A673 (cell line): ENCODE data around the gene AATK. TPM values are rescaled to one million over a fixed set of nuclear protein-coding genes. Genes with fewer than 3 reads are reported as not detected.

Experiments used
- BruUV-seq: library from RNA; stranded (reverse); fragments of 400-500 nt; replicated peaks from 2 replicates; lab custom pipeline; 2021; lab: Mats Ljungman, UMichigan
- CTCF ChIA-PET: fragments of 300-600 bp; sonication (Branson Sonifier 250); formaldehyde crosslinking; loops from one replicate; lab custom pipeline; 2022; ENCODE audit warnings: antibody characterized with exemption; lab: Charles Lee
- POLR2A ChIA-PET: fragments of 300-600 bp; sonication (Branson Sonifier 250); formaldehyde crosslinking; loops from one replicate; lab custom pipeline; 2022; ENCODE audit warnings: antibody characterized with exemption; ENCODE audit not compliant: low non-redundant PET; lab: Charles Lee
- DNase-seq: peaks from one replicate; pipeline ENCODE4 v3.0.0-alpha.2; 2015; ENCODE audit warnings: low spot score
- H3K27ac ChIP-seq: fragments of 200-600 bp; sonication (generic); 2 replicates; pipeline ENCODE4 v1.5.1; 2016; ENCODE audit warnings: mixed run types, low read depth, mild to moderate bottlenecking, mixed read lengths, antibody characterized with exemption, low read length; ENCODE audit not compliant: poor library complexity, severe bottlenecking
- H3K27me3 ChIP-seq: fragments of 200-600 bp; sonication (generic); replicated peaks from 2 replicates; pipeline ENCODE4 v1.6.1; 2017; ENCODE audit warnings: mixed run types, low read depth, mild to moderate bottlenecking, mixed read lengths, antibody characterized with exemption, low read length; ENCODE audit not compliant: insufficient read depth, poor library complexity
- H3K36me3 ChIP-seq: fragments of 200-600 bp; sonication (generic); 2 replicates; pipeline ENCODE4 v1.6.1; 2016; ENCODE audit warnings: mixed run types, mild to moderate bottlenecking, mixed read lengths, antibody characterized with exemption, low read length; ENCODE audit not compliant: insufficient read depth, poor library complexity, severe bottlenecking
- H3K4me1 ChIP-seq: fragments of 200-600 bp; sonication (generic); 2 replicates; pipeline ENCODE4 v1.6.1; 2017; ENCODE audit warnings: mixed run types, mild to moderate bottlenecking, mixed read lengths, antibody characterized with exemption, low read length; ENCODE audit not compliant: insufficient read depth, poor library complexity, severe bottlenecking
- H3K4me3 ChIP-seq: fragments of 200-600 bp; sonication (generic); 2 replicates; pipeline ENCODE4 v1.5.1; 2016; ENCODE audit warnings: low read depth, mixed run types, mild to moderate bottlenecking, mixed read lengths, low read length; ENCODE audit not compliant: poor library complexity, severe bottlenecking
- H3K9me3 ChIP-seq: fragments of 200-600 bp; sonication (generic); 2 replicates; pipeline ENCODE4 v1.6.1; 2016; ENCODE audit warnings: mixed run types, low read depth, mild to moderate bottlenecking, mixed read lengths, antibody characterized with exemption, low read length; ENCODE audit not compliant: poor library complexity, severe bottlenecking
- EZH2 ChIP-seq: fragments of 200-600 bp; sonication (generic); IDR thresholded peaks from 2 replicates; pipeline ENCODE4 v1.6.1; 2017; ENCODE audit warnings: borderline replicate concordance, low read depth, mild to moderate bottlenecking, mixed read lengths, antibody characterized with exemption, low read length; ENCODE audit not compliant: poor library complexity, severe bottlenecking
- intact Hi-C: fragments of 100-400 bp; cut with micrococcal nuclease; formaldehyde crosslinking; loops from one replicate; pipeline ENCODE4 v1.10.0; 2022; ENCODE audit not compliant: unreplicated experiment
- total RNA-seq: library from RNA; stranded (reverse); gene quantifications from 2 replicates; pipeline ENCODE4 v1.2.3, GENCODE V29; 2021
- TF ChIP-seq, protein P1 (sequence below): fragments of 300-800, 200-600 bp; sonication (generic); conservative IDR thresholded peaks from 2 replicates; pipeline ENCODE4 v1.5.1; 2017; ENCODE audit warnings: low read depth, mild to moderate bottlenecking, antibody characterized with exemption, low read length, moderate library complexity, mixed read lengths

The AATK gene
- total RNA-seq, 1 experiment from 2014 or later = 0.90 TPM

DNA sequence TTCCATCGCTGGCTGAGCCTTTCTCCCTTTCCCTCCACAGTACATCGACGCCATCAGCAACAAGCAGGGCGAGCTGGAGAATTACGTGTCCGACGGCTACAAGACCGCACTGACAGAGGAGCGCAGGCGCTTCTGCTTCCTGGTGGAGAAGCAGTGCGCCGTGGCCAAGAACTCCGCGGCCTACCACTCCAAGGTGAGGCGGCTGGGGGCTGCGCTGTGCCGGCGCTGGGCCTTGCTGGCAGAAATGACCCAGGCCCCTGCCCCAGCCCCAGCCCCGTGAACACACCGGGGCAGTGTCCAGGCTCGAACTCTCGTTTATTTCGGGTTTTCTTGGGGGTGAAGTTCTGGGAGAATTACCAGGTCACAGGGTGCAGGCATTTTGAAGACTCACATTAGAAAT is 66.1 kb downstream of the AATK start:
- intact Hi-C loops = loop anchor here (2.0 to 5.0 kb wide), 3 partner anchors 63 to 109 kb away; partner anchors contain the start of genes BAIAP2 and CHMP6

DNA sequence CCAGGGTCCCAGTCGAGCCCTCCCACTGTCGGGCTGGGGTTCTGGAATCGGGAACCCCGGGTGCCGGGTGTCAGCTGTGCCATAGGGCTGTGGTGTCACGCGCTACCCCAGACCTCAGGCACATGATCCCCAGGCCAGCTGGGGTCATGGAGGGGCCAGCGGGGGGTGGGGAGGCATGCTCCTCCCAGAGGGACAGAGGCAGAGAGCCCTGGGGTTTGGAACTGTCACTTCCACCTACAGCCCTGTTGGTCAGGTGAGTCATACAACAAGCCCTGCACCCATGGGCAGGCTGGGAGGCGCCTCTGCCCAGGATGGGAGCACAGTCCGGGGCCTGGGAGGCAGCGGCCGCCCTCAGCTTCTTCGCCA is 68.1 kb downstream of the AATK start:
- Histone ChIP-seq H3K27ac (peak overlapping the region; percentile 85), H3K4me3 (no peak overlapping the region), H3K27me3 (no peaks in the 10 kb centered on the region), H3K9me3 (no peaks in the 10 kb centered on the region), H3K4me1 (peaks cover 46% of the 10 kb centered on the region), H3K36me3 (peaks cover 7% of the 10 kb centered on the region)
- ChIA-PET CTCF (interaction anchor here (0.6 to 2.2 kb wide), 11 partner anchors 10 to 673 kb away, joined by 3 to 17 read pairs (median 4); partner anchors contain the start of gene CEP131), POLR2A (no interaction called here)
- TF ChIP-seq, protein P1, sequence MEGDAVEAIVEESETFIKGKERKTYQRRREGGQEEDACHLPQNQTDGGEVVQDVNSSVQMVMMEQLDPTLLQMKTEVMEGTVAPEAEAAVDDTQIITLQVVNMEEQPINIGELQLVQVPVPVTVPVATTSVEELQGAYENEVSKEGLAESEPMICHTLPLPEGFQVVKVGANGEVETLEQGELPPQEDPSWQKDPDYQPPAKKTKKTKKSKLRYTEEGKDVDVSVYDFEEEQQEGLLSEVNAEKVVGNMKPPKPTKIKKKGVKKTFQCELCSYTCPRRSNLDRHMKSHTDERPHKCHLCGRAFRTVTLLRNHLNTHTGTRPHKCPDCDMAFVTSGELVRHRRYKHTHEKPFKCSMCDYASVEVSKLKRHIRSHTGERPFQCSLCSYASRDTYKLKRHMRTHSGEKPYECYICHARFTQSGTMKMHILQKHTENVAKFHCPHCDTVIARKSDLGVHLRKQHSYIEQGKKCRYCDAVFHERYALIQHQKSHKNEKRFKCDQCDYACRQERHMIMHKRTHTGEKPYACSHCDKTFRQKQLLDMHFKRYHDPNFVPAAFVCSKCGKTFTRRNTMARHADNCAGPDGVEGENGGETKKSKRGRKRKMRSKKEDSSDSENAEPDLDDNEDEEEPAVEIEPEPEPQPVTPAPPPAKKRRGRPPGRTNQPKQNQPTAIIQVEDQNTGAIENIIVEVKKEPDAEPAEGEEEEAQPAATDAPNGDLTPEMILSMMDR = no peak
- no peak for TF ChIP-seq EZH2
- no TSS peak for BruUV-seq
- intact Hi-C loops = loop anchor here (5.0 kb wide), 1 partner anchor 61 kb away; the partner anchor contains the start of gene BAIAP2
- no peak for DNase-seq

More for the DNA sequence above, 66.1 kb downstream of the AATK start:
- H3K4me3 ChIP-seq = no peak overlapping the region
- no peak for TF ChIP-seq EZH2
- TF ChIP-seq, protein P1 = no peak
- peaks cover 34% of the 10 kb centered on the region for H3K4me1 ChIP-seq
- H3K27ac ChIP-seq = no peak overlapping the region
- H3K27me3 ChIP-seq = no peaks in the 10 kb centered on the region
- BruUV-seq = no TSS peak
- no peak for DNase-seq
- peaks cover 7% of the 10 kb centered on the region for H3K36me3 ChIP-seq
- POLR2A ChIA-PET = no interaction called here
- no peaks in the 10 kb centered on the region for H3K9me3 ChIP-seq
- CTCF ChIA-PET = no interaction called here

DNA sequence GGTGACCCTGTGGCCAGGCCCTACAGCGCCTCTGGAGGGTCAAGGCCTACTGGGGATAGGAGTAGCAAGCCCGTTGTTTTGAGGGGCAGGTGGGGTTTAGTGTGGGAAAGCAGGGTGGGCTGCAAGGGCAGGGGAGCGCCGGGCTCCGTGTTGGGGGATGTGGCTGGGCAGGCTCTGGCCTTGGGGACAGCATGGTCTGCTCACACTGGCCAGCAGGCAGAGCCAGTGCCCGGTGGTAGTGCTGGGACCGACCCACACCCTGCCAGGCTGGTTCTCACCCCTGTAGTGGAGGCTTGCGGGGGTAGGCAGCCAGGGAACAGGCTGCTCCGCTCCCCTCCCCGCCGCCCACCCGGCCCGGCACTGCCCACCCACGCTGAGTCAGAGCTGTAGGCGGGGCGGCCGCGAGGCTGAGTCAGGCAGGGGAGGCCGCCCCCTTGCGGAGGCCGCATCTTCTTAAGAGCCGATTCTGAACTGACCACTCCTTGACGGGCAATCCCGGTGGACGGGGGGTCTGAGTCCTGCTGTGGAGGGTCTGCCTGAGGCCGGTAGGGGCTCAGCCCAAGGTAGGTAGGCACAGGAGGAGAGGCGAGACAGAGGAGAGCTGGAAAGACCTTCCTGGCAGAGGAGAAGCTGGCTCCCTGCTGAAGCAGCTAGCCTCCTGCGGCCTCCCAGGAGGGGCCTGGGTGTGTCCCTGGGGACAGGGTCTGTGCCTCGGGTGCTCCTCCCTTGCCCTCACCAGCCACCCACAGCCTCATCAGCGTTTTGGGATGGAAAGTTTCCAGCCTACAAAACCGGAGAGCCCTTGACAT is 68.7 kb downstream of the AATK start:
- intact Hi-C loops = loop anchor here (5.0 kb wide), 1 partner anchor 60 kb away; the partner anchor contains the start of gene BAIAP2
- CTCF ChIA-PET = interaction anchor here (0.6 to 2.2 kb wide), 11 partner anchors 10 to 673 kb away, joined by 3 to 17 read pairs (median 4); partner anchors contain the start of gene CEP131
- BruUV-seq = no TSS peak
- no peak for TF ChIP-seq EZH2
- TF ChIP-seq, protein P1 = peak; percentile 87
- Histone ChIP-seq H3K4me1 (peaks cover 46% of the 10 kb centered on the region), H3K27ac (peak overlapping the region; percentile 85), H3K36me3 (peaks cover 7% of the 10 kb centered on the region), H3K9me3 (no peaks in the 10 kb centered on the region), H3K27me3 (no peaks in the 10 kb centered on the region), H3K4me3 (peak overlapping the region; percentile 25)
- DNase-seq = peak; percentile 81
- POLR2A ChIA-PET = interaction anchor here (0.6 kb wide), 1 partner anchor 46 kb away, joined by 3 read pairs; no protein-coding TSS in a partner anchor
